Stimulated activated CD4-positive, alpha-beta T cell treated with anti-CD3 and anti-CD28 coated beads, Interleukin-4, amount 100 ng/mL, for 4 hours (primary cell): Measurements from ENCODE around the gene POP4.
A peak's percentile ranks its signal among the peaks of the same experiment; 100 is the strongest.
"Not testable (repeated sequence)": the region's sequence is repeated elsewhere in the genome, so short reads cannot be mapped to it uniquely, and the experiment has no call there.

Experiments
- DNase-seq, 2 experiments: peaks; one replicate each; pipeline ENCODE4 v3.0.0-alpha.2; 2020

POP4 gene

GRCh38 chr19:29605653-29606419 lies at the start of gene POP4:
Gene POP4, plus strand, starts transcription at chr19:29606283. Its CDS starts 36 bp downstream, at chr19:29606319.
- peak; percentile 97 to 98 for DNase-seq

GRCh38 chr19:29559110-29559509 lies 47.0 kb upstream of the POP4 start:
- DNase-seq: not testable (repeated sequence)

GRCh38 chr19:29559743-29560142 lies 46.3 kb upstream of the POP4 start:
- no peak for DNase-seq

- no peak for DNase-seq
Observed at GRCh38 chr19:29560313-29561075, 45.6 kb upstream of the POP4 start.

GRCh38 chr19:29561601-29562000 lies 44.5 kb upstream of the POP4 start:
- no peak for DNase-seq

GRCh38 chr19:29562299-29563297 lies 43.5 kb upstream of the POP4 start:
- no peak for DNase-seq

- DNase-seq: no peak
Observed at GRCh38 chr19:29563486-29564101, 42.5 kb upstream of the POP4 start.

- DNase-seq: no peak
Observed at GRCh38 chr19:29564574-29565005, 41.5 kb upstream of the POP4 start.

- DNase-seq: no peak
Observed at GRCh38 chr19:29565171-29565570, 40.9 kb upstream of the POP4 start.

- DNase-seq: no peak
Observed at GRCh38 chr19:29566496-29567054, 39.5 kb upstream of the POP4 start.

GRCh38 chr19:29567366-29567915 lies 38.6 kb upstream of the POP4 start:
- no peak for DNase-seq

- no peak for DNase-seq
Observed at GRCh38 chr19:29568036-29569025, 37.8 kb upstream of the POP4 start.

- DNase-seq: no peak
Observed at GRCh38 chr19:29569038-29569911, 36.8 kb upstream of the POP4 start.

- DNase-seq: no peak
Observed at GRCh38 chr19:29571181-29571580, 34.9 kb upstream of the POP4 start.

- no peak for DNase-seq
Observed at GRCh38 chr19:29573486-29573885, 32.6 kb upstream of the POP4 start.

- no peak for DNase-seq
Observed at GRCh38 chr19:29574510-29574909, 31.6 kb upstream of the POP4 start.

- no peak for DNase-seq
Observed at GRCh38 chr19:29576046-29576606, 30.0 kb upstream of the POP4 start.

- peak; percentile 11 to 45 for DNase-seq
Observed at GRCh38 chr19:29576761-29577648, 29.1 kb upstream of the POP4 start.
